Loucy (cell line): ENCODE data around the gene CASP6.
"Not testable (repeated sequence)": the region's sequence is repeated elsewhere in the genome, so short reads cannot be mapped to it uniquely, and the experiment has no call there.

Experiments used
- H2AFZ ChIP-seq: fragments of 200-600 bp; sonication (generic); 2 replicates; pipeline ENCODE4 v1.6.0; 2016; ENCODE audit warnings: antibody characterized with exemption, mild to moderate bottlenecking, low read length, moderate library complexity
- H3F3A ChIP-seq: fragments of 200-600 bp; 2 replicates; pipeline ENCODE4 v1.6.0; 2016; ENCODE audit warnings: antibody characterized with exemption, low read depth, mild to moderate bottlenecking
- H3K27me3 ChIP-seq: fragments of 200-600 bp; sonication (generic); 2 replicates; pipeline ENCODE4 v1.6.1; 2014; ENCODE audit warnings: low read length, mild to moderate bottlenecking; ENCODE audit not compliant: insufficient read depth, poor library complexity, severe bottlenecking
- H3K36me3 ChIP-seq: fragments of 200-600 bp; sonication (generic); 2 replicates; pipeline ENCODE4 v1.6.1; 2016; ENCODE audit warnings: low read length; ENCODE audit not compliant: insufficient read depth
- H3K4me1 ChIP-seq: fragments of 200-600 bp; sonication (generic); 2 replicates; pipeline ENCODE4 v1.5.1; 2014; ENCODE audit warnings: low read length, mild to moderate bottlenecking; ENCODE audit not compliant: insufficient read depth, poor library complexity, severe bottlenecking
- H3K4me2 ChIP-seq: fragments of 200-600 bp; sonication (generic); 2 replicates; pipeline ENCODE4 v1.6.0; 2014; ENCODE audit warnings: antibody characterized with exemption, low read length, low read depth, mild to moderate bottlenecking; ENCODE audit not compliant: poor library complexity, severe bottlenecking
- H3K4me3 ChIP-seq: fragments of 200-600 bp; sonication (generic); 2 replicates; pipeline ENCODE4 v1.5.1; 2014; ENCODE audit warnings: low read length, mild to moderate bottlenecking, mixed read lengths; ENCODE audit not compliant: poor library complexity, severe bottlenecking
- H3K79me2 ChIP-seq: fragments of 200-600 bp; sonication (generic); 2 replicates; pipeline ENCODE4 v1.6.1; 2014; ENCODE audit warnings: low read length; ENCODE audit not compliant: insufficient read depth
- H3K9ac ChIP-seq: fragments of 200-600 bp; sonication (generic); 2 replicates; pipeline ENCODE4 v1.6.0; 2014; ENCODE audit warnings: mild to moderate bottlenecking, low read depth, low read length, moderate library complexity; ENCODE audit not compliant: poor library complexity, severe bottlenecking
- H3K9me2 ChIP-seq: fragments of 200-600 bp; sonication (generic); replicated peaks from 2 replicates; pipeline ENCODE4 v1.6.1; 2016; ENCODE audit warnings: low read depth, low read length, mixed read lengths
- H3K9me3 ChIP-seq: fragments of 200-600 bp; sonication (generic); 2 replicates; pipeline ENCODE4 v1.6.1; 2014; ENCODE audit warnings: mild to moderate bottlenecking, antibody characterized with exemption, low read length, low read depth; ENCODE audit not compliant: insufficient read depth
- H4K20me1 ChIP-seq: fragments of 200-600 bp; sonication (generic); 2 replicates; pipeline ENCODE4 v1.6.0; 2014; ENCODE audit warnings: antibody characterized with exemption, low read length, mild to moderate bottlenecking; ENCODE audit not compliant: insufficient read depth, poor library complexity, severe bottlenecking
- EZH2phosphoT487 ChIP-seq: fragments of 200-600 bp; IDR thresholded peaks from 2 replicates; pipeline ENCODE4 v1.6.1; 2018; ENCODE audit warnings: antibody characterized with exemption, mild to moderate bottlenecking, moderate library complexity, borderline replicate concordance
- TF ChIP-seq, protein P1 (sequence below): fragments of 200-600 bp; sonication (generic); conservative IDR thresholded peaks from 2 replicates; pipeline ENCODE4 v1.5.1; 2014; ENCODE audit warnings: mild to moderate bottlenecking, antibody characterized with exemption, low read length

Gene CASP6

GRCh38 chr4:109684727-109685126, 18.5 kb downstream of the CASP6 start:
- Histone ChIP-seq H3K79me2 (no peaks in the 10 kb centered on the region), H3K4me2 (no peak overlapping the region), H3K4me3 (no peak overlapping the region), H3F3A (no peaks in the 10 kb centered on the region), H2AFZ (no peak overlapping the region), H3K4me1 (no peaks in the 10 kb centered on the region), H3K27me3 (no peaks in the 10 kb centered on the region), H4K20me1 (no peaks in the 10 kb centered on the region), H3K36me3 (peaks cover 26% of the 10 kb centered on the region), H3K9me3 (no peaks in the 10 kb centered on the region), H3K9me2 (no peaks in the 10 kb centered on the region), H3K9ac (no peak overlapping the region)
- TF ChIP-seq, protein P1, sequence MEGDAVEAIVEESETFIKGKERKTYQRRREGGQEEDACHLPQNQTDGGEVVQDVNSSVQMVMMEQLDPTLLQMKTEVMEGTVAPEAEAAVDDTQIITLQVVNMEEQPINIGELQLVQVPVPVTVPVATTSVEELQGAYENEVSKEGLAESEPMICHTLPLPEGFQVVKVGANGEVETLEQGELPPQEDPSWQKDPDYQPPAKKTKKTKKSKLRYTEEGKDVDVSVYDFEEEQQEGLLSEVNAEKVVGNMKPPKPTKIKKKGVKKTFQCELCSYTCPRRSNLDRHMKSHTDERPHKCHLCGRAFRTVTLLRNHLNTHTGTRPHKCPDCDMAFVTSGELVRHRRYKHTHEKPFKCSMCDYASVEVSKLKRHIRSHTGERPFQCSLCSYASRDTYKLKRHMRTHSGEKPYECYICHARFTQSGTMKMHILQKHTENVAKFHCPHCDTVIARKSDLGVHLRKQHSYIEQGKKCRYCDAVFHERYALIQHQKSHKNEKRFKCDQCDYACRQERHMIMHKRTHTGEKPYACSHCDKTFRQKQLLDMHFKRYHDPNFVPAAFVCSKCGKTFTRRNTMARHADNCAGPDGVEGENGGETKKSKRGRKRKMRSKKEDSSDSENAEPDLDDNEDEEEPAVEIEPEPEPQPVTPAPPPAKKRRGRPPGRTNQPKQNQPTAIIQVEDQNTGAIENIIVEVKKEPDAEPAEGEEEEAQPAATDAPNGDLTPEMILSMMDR, result no peak
- TF ChIP-seq EZH2phosphoT487, result no peak

- H3K36me3 ChIP-seq, result peaks cover 19% of the 10 kb centered on the region
Measured at GRCh38 chr4:109683621-109684253, 19.5 kb downstream of the CASP6 start.

DNA sequence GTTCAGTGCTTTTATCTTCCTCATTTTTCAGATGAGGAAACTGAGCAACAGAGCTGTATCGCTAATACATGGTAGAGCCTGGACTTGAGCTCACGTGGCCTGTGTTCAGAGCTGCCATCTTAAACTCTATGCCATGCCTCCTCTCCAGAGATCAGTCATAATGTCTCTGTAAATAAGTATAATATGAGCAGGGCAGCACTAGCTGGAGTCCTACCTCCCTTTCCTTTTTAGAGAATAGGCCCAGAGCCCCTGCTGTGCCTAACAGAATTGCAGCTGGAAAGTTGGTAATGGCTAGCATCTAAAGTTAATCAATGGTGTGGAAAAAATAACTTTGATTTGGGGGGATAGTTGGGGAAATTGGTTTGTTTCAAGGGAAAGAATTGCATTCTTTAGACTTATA, 20.4 kb downstream of the CASP6 start:
- H3K9me2 ChIP-seq, result no peaks in the 10 kb centered on the region
- TF ChIP-seq, protein P1, result no peak
- no peak for TF ChIP-seq EZH2phosphoT487
- no peak overlapping the region for H3K4me3 ChIP-seq
- H3K27me3 ChIP-seq, result no peaks in the 10 kb centered on the region
- H2AFZ ChIP-seq, result no peak overlapping the region
- no peaks in the 10 kb centered on the region for H3K9me3 ChIP-seq
- no peaks in the 10 kb centered on the region for H4K20me1 ChIP-seq
- H3K79me2 ChIP-seq, result no peaks in the 10 kb centered on the region
- H3K36me3 ChIP-seq, result peaks cover 11% of the 10 kb centered on the region; the same call in 1 of the 2 replicates
- H3K4me2 ChIP-seq, result no peak overlapping the region
- no peaks in the 10 kb centered on the region for H3K4me1 ChIP-seq
- no peak overlapping the region for H3K9ac ChIP-seq
- no peaks in the 10 kb centered on the region for H3F3A ChIP-seq

More at GRCh38 chr4:109683621-109684253, 19.5 kb downstream of the CASP6 start:
- no peak for TF ChIP-seq EZH2phosphoT487
- TF ChIP-seq, protein P1, result no peak
- H3K4me2 ChIP-seq, result no peak overlapping the region
- no peaks in the 10 kb centered on the region for H3K9me3 ChIP-seq
- no peaks in the 10 kb centered on the region for H3K4me1 ChIP-seq
- no peaks in the 10 kb centered on the region for H3F3A ChIP-seq
- H3K4me3 ChIP-seq, result no peak overlapping the region
- H3K79me2 ChIP-seq, result no peaks in the 10 kb centered on the region
- H2AFZ ChIP-seq, result no peak overlapping the region
- no peaks in the 10 kb centered on the region for H3K9me2 ChIP-seq
- no peak overlapping the region for H3K9ac ChIP-seq
- H3K27me3 ChIP-seq, result no peaks in the 10 kb centered on the region
- no peaks in the 10 kb centered on the region for H4K20me1 ChIP-seq

DNA sequence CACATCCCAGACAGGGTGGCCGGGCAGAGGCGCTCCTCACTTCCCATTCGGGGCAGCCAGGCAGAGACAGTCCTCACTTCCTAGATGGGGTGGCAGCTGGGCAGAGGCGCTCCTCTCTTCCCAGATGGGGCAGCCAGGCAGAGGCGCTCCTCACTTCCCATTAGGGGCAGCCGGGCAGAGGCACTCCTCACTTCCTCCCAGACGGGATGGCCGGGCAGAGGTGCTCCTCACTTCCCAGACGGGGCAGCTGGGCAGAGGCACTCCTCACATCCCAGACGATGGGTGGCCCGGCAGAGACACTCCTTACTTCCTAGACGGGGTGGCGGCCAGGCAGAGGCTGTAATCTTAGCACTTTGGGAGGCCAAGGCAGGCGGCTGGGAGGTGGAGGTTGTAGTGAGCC, 24.3 kb downstream of the CASP6 start:
- not testable (repeated sequence) for H3K36me3 ChIP-seq, H4K20me1 ChIP-seq, H3K4me3 ChIP-seq, H3K9me2 ChIP-seq, H3F3A ChIP-seq, H3K79me2 ChIP-seq, H3K9ac ChIP-seq, H3K27me3 ChIP-seq, H2AFZ ChIP-seq, H3K4me1 ChIP-seq, H3K4me2 ChIP-seq, H3K9me3 ChIP-seq

DNA sequence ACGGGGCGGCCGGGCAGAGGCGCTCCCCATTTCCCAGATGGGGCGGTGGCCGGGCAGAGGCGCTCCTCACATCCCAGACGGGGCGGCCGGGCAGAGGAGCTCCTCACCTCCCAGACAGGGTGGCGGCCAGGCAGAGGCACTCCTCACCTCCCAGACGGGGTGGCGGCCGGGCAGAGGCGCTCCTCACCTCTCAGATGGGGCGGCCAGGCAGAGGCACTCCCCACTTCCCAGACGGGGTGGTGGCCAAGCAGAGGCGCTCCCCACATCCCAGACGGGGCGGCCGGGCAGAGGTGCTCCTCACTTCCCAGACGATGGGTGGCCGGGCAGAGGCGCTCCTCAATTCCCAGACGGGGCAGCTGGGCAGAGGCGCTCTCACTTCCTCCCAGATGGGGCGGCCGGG, 24.8 kb downstream of the CASP6 start:
- H3K79me2 ChIP-seq, H3K4me2 ChIP-seq, H2AFZ ChIP-seq, H3K4me3 ChIP-seq, H3K27me3 ChIP-seq, H3K36me3 ChIP-seq, H3K9ac ChIP-seq, H3K4me1 ChIP-seq, H3F3A ChIP-seq, H3K9me2 ChIP-seq, H4K20me1 ChIP-seq, H3K9me3 ChIP-seq: not testable (repeated sequence)
